SK-N-SH (cell line): ENCODE results near the gene CAMK2D. TPM values are rescaled to one million over a fixed set of nuclear protein-coding genes. Genes with fewer than 3 reads are reported as not detected.
A peak's percentile ranks its signal among the peaks of the same experiment; 100 is the strongest.

Source experiments
- CHD2 ChIP-seq: fragments of 150-350 bp; IDR thresholded peaks from 2 replicates; pipeline ENCODE4 v1.6.1; 2018; ENCODE audit warnings: low read length; ENCODE audit not compliant: partially characterized antibody
- CTCF ChIP-seq: fragments of 200-600 bp; sonication (generic); IDR thresholded peaks from 2 replicates; pipeline ENCODE4 v1.6.1; 2017; ENCODE audit warnings: antibody characterized with exemption, mild to moderate bottlenecking, moderate library complexity
- EP300 ChIP-seq, 2 experiments: IDR thresholded peaks; 2 replicates each; pipeline versions ENCODE4 v1.4.0 to v1.6.1; 2012; ENCODE audit warnings: borderline replicate concordance in 1 of 2, low read depth in 1 of 2, low read length in 1 of 2
- EZH2phosphoT487 ChIP-seq: fragments of 200-600 bp; sonication (generic); IDR thresholded peaks from 2 replicates; pipeline ENCODE4 v1.6.1; 2017; ENCODE audit warnings: low read depth, mixed run types, mild to moderate bottlenecking, antibody characterized with exemption, moderate library complexity, borderline replicate concordance
- FOSL2 ChIP-seq: IDR thresholded peaks from 2 replicates; pipeline ENCODE4 v1.4.0; 2012; ENCODE audit warnings: low read depth, mild to moderate bottlenecking, moderate library complexity, borderline replicate concordance
- FOXJ3 ChIP-seq: sonication (generic); formaldehyde crosslinking; IDR thresholded peaks from 2 replicates; pipeline ENCODE4 v1.5.1; 2020; ENCODE audit warnings: mild to moderate bottlenecking, missing genetic modification reagents
- FOXM1 ChIP-seq: IDR thresholded peaks from 2 replicates; pipeline ENCODE4 v1.4.0; 2012; ENCODE audit warnings: low read depth, mild to moderate bottlenecking
- GATA2 ChIP-seq: sonication (generic); formaldehyde crosslinking; IDR thresholded peaks from 2 replicates; pipeline ENCODE4 v1.5.0; 2020; ENCODE audit warnings: mild to moderate bottlenecking, missing genetic modification reagents
- JUND ChIP-seq: IDR thresholded peaks from 2 replicates; pipeline ENCODE4 v1.4.0; 2012
- MEF2A ChIP-seq: IDR thresholded peaks from 2 replicates; pipeline ENCODE4 v1.4.0; 2012; ENCODE audit warnings: low read depth, borderline replicate concordance
- MXI1 ChIP-seq: IDR thresholded peaks from 2 replicates; pipeline ENCODE4 v1.6.1; 2012; ENCODE audit warnings: mild to moderate bottlenecking, low read depth, low read length, improper control_type of control experiment
- NFIC ChIP-seq: IDR thresholded peaks from 2 replicates; pipeline ENCODE4 v1.4.0; 2012; ENCODE audit warnings: borderline replicate concordance
- NRF1 ChIP-seq: IDR thresholded peaks from 2 replicates; pipeline ENCODE4 v1.6.1; 2012; ENCODE audit warnings: low read depth, mild to moderate bottlenecking, low read length
- PBX3 ChIP-seq: IDR thresholded peaks from 2 replicates; pipeline ENCODE4; 2012
- RCOR1 ChIP-seq: fragments of 150-350 bp; IDR thresholded peaks from 2 replicates; pipeline ENCODE4 v1.6.1; 2017; ENCODE audit warnings: antibody characterized with exemption, low read length
- REST ChIP-seq: IDR thresholded peaks from 2 replicates; pipeline ENCODE4 v1.6.1; 2012; ENCODE audit warnings: mild to moderate bottlenecking, low read depth, low read length, moderate library complexity
- RFX5 ChIP-seq: IDR thresholded peaks from 2 replicates; pipeline ENCODE4 v1.6.1; 2012; ENCODE audit warnings: mild to moderate bottlenecking, improper control_type of control experiment, low read length
- RXRA ChIP-seq: IDR thresholded peaks from 2 replicates; pipeline ENCODE4 v1.4.0; 2012; ENCODE audit warnings: low read depth, mild to moderate bottlenecking, borderline replicate concordance
- SIN3A ChIP-seq: IDR thresholded peaks from 2 replicates; pipeline ENCODE4 v1.6.1; 2012; ENCODE audit warnings: low read depth, mild to moderate bottlenecking, low read length, moderate library complexity, borderline replicate concordance
- ZBTB33 ChIP-seq: IDR thresholded peaks from 2 replicates; pipeline ENCODE4 v1.4.0; 2012; ENCODE audit warnings: low read depth, borderline replicate concordance
- polyA plus RNA-seq, 3 experiments: library from polyadenylated mRNA; depleted of rRNA; stranded (reverse); fragments of >200 nt; gene quantifications; 2 replicates each; pipeline ENCODE4 v1.2.3, GENCODE V29; 2012

CAMK2D gene
- polyA plus RNA-seq, 1 of the 3 experiments (the other 2 are of a cell fraction), result 17.0 TPM

GRCh38 chr4:113756005-113756410 is 5.5 kb downstream of the CAMK2D start (continued):
- peak; percentile 61 for TF ChIP-seq PBX3
- peak; percentile 50; the same call in 1 of the 2 replicates for TF ChIP-seq JUND
- no peak for TF ChIP-seq RXRA
- peak; percentile 59; the same call in 1 of the 2 replicates for TF ChIP-seq FOSL2
- TF ChIP-seq NRF1, result no peak
- TF ChIP-seq NFIC, result peak; percentile 59; the same call in 1 of the 2 replicates
- TF ChIP-seq ZBTB33, result no peak
- TF ChIP-seq CTCF, result no peak
- TF ChIP-seq MXI1, result no peak
- TF ChIP-seq FOXM1, result no peak
- no peak for TF ChIP-seq MEF2A
- no peak for TF ChIP-seq GATA2
- no peak for TF ChIP-seq EZH2phosphoT487
- TF ChIP-seq EP300 (IDR thresholded peaks at IDR 0.05; ENCODE audit: borderline replicate concordance in 1 of 2, low read depth in 1 of 2, low read length in 1 of 2), result peak in 1 of 2 experiments; percentile 22; a peak in 1 of 4 replicates
- no peak for TF ChIP-seq RFX5
- TF ChIP-seq REST, result no peak
- TF ChIP-seq FOXJ3 (CRISPR knock-in tag), result no peak
- no peak for TF ChIP-seq CHD2
- TF ChIP-seq RCOR1, result no peak
- TF ChIP-seq SIN3A, result no peak
